Measurements from ENCODE around the gene AP1AR.

AP1AR gene

GRCh38 chr4:112222219-112222955, 9.2 kb upstream of the AP1AR start:
- no peak for DNase-seq (ENCODE audit: low read depth in 2 of 2)

- DNase-seq (ENCODE audit: low read depth in 2 of 2) = no peak
These were observed 6.4 kb upstream of the AP1AR start for GRCh38 chr4:112225157-112225556.

GRCh38 chr4:112230879-112231778, 458 bp upstream of the AP1AR start:
- peak; percentile 94 to 98 for DNase-seq (ENCODE audit: low read depth in 2 of 2)

- peak in 1 of 2 donors; percentile 27 for DNase-seq (ENCODE audit: low read depth in 2 of 2)
These were observed 3.5 kb downstream of the AP1AR start for GRCh38 chr4:112234952-112235609.

GRCh38 chr4:112236040-112236439, 4.5 kb downstream of the AP1AR start:
- DNase-seq (ENCODE audit: low read depth in 2 of 2) = no peak

GRCh38 chr4:112238833-112239232, 7.2 kb downstream of the AP1AR start:
- no peak for DNase-seq (ENCODE audit: low read depth in 2 of 2)

GRCh38 chr4:112245383-112245782, 13.8 kb downstream of the AP1AR start:
- no peak for DNase-seq (ENCODE audit: low read depth in 2 of 2)

GRCh38 chr4:112247021-112247420, 15.4 kb downstream of the AP1AR start:
- no peak for DNase-seq (ENCODE audit: low read depth in 2 of 2)

GRCh38 chr4:112251019-112251643, 19.5 kb downstream of the AP1AR start:
- no peak for DNase-seq (ENCODE audit: low read depth in 2 of 2)

- no peak for DNase-seq (ENCODE audit: low read depth in 2 of 2)
These were observed 20.6 kb downstream of the AP1AR start for GRCh38 chr4:112252234-112252633.

GRCh38 chr4:112253382-112254000, 21.9 kb downstream of the AP1AR start:
- no peak for DNase-seq (ENCODE audit: low read depth in 2 of 2)

- no peak for DNase-seq (ENCODE audit: low read depth in 2 of 2)
These were observed 25.5 kb downstream of the AP1AR start for GRCh38 chr4:112257098-112257497.

- DNase-seq (ENCODE audit: low read depth in 2 of 2) = no peak
These were observed 35.2 kb downstream of the AP1AR start for GRCh38 chr4:112266823-112267222.

GRCh38 chr4:112270051-112270450, 38.5 kb downstream of the AP1AR start:
- no peak for DNase-seq (ENCODE audit: low read depth in 2 of 2)

GRCh38 chr4:112270640-112271421, 39.2 kb downstream of the AP1AR start:
- DNase-seq (ENCODE audit: low read depth in 2 of 2) = no peak

- DNase-seq (ENCODE audit: low read depth in 2 of 2) = no peak
These were observed 40.7 kb downstream of the AP1AR start for GRCh38 chr4:112272292-112272691.

- no peak for DNase-seq (ENCODE audit: low read depth in 2 of 2)
These were observed 43.4 kb downstream of the AP1AR start for GRCh38 chr4:112274959-112275358.

- no peak for DNase-seq (ENCODE audit: low read depth in 2 of 2)
These were observed 44.5 kb downstream of the AP1AR start for GRCh38 chr4:112276113-112276512.

GRCh38 chr4:112277220-112277619, 45.6 kb downstream of the AP1AR start:
- DNase-seq (ENCODE audit: low read depth in 2 of 2) = no peak

- no peak for DNase-seq (ENCODE audit: low read depth in 2 of 2)
These were observed 46.3 kb downstream of the AP1AR start for GRCh38 chr4:112277705-112278448.

All from stimulated activated CD4-positive, alpha-beta T cell treated with anti-CD3 and anti-CD28 coated beads, Interleukin-4, amount 100 ng/mL, for 48 hours (primary cell).